GM12878 (cell line): Measurements from ENCODE around the gene FIGNL2. TPM values are rescaled to one million over a fixed set of nuclear protein-coding genes. Genes with fewer than 3 reads are reported as not detected.

ENCODE experiments used
- ATAC-seq: fragments of 200-7000 bp; cut with Tn5 transposase; 3 replicates; pipeline ENCODE4 v1.9.1; 2020; ENCODE audit warnings: mild to moderate bottlenecking, moderate library complexity
- BruUV-seq: library from RNA; stranded (reverse); fragments of 400-500 nt; replicated peaks from 2 replicates; lab custom pipeline; 2021; lab: Mats Ljungman, UMichigan
- CTCF ChIA-PET: fragments of 300-600 bp; sonication (Branson Sonifier 250); formaldehyde crosslinking; extraction: SDS; loops from one replicate; lab custom pipeline; 2021; ENCODE audit warnings: inconsistent platforms; lab: Yijun Ruan, JAX
- POLR2A ChIA-PET: fragments of 350-600 bp; formaldehyde crosslinking; extraction: SDS; loops from one replicate; lab custom pipeline; 2021; ENCODE audit warnings: inconsistent platforms; lab: Charles Lee
- RAD21 ChIA-PET: fragments of 300-600 bp; sonication (Branson Sonifier 250); formaldehyde crosslinking; loops from one replicate; lab custom pipeline; 2023; ENCODE audit warnings: antibody characterized with exemption; ENCODE audit not compliant: unreplicated experiment; lab: Charles Lee
- SMC1A ChIA-PET: fragments of 300-600 bp; sonication (Branson Sonifier 250); formaldehyde crosslinking; loops from one replicate; lab custom pipeline; 2023; ENCODE audit not compliant: unreplicated experiment, uncharacterized antibody; lab: Charles Lee
- DNase-seq: peaks from one replicate; pipeline ENCODE4 v3.0.0-alpha.2; 2011; ENCODE audit warnings: low read depth, low spot score
- FAIRE-seq: peaks from 3 replicates; lab custom pipeline; 2011; peaks lifted over from hg19 to GRCh38; lab: Jason Lieb, UNC
- H2AFZ ChIP-seq: 2 replicates; pipeline ENCODE4 v1.6.0; 2011; ENCODE audit warnings: low read depth, low read length, control low read depth; ENCODE audit not compliant: control insufficient read depth
- H3K27ac ChIP-seq: 2 replicates; pipeline ENCODE4 v1.5.1; 2011; ENCODE audit warnings: control low read depth; ENCODE audit not compliant: control insufficient read depth, insufficient read depth
- H3K27me3 ChIP-seq, 2 experiments: replicated peaks in 1 of 2; 2 replicates each; pipeline versions ENCODE4 v1.6.0 to v1.6.1; 2011; ENCODE audit warnings: low read length in 1 of 2; ENCODE audit not compliant: control insufficient read depth in 2 of 2, insufficient read depth in 2 of 2
- H3K36me3 ChIP-seq, 2 experiments: 2 replicates each; pipeline ENCODE4 v1.5.1; 2011; ENCODE audit warnings: low read length in 1 of 2; ENCODE audit not compliant: control insufficient read depth in 2 of 2, insufficient read depth in 2 of 2
- H3K4me1 ChIP-seq: 2 replicates; pipeline ENCODE4 v1.6.1; 2011; ENCODE audit warnings: mild to moderate bottlenecking, low read length, moderate library complexity, mixed read lengths; ENCODE audit not compliant: control insufficient read depth, insufficient read depth
- H3K4me2 ChIP-seq: 2 replicates; pipeline ENCODE4 v1.6.0; 2011; ENCODE audit warnings: control low read depth; ENCODE audit not compliant: control insufficient read depth, insufficient read depth
- H3K4me3 ChIP-seq: fragments of 200-600 bp; sonication (generic); 2 replicates; pipeline ENCODE4 v1.5.1; 2016
- H3K79me2 ChIP-seq: 2 replicates; pipeline ENCODE4 v1.6.0; 2011; ENCODE audit warnings: low read length; ENCODE audit not compliant: control insufficient read depth, insufficient read depth
- H3K9ac ChIP-seq: 2 replicates; pipeline ENCODE4 v1.8.0; 2011; ENCODE audit warnings: low read length, control low read depth, mixed read lengths; ENCODE audit not compliant: control insufficient read depth, insufficient read depth
- H3K9me3 ChIP-seq: replicated peaks from 3 replicates; pipeline ENCODE4 v1.5.1; 2011; ENCODE audit warnings: mild to moderate bottlenecking, low read length; ENCODE audit not compliant: control insufficient read depth, insufficient read depth
- H4K20me1 ChIP-seq: 2 replicates; pipeline ENCODE4 v1.6.0; 2011; ENCODE audit not compliant: control insufficient read depth, insufficient read depth
- CUX1 ChIP-seq: IDR thresholded peaks from 2 replicates; pipeline ENCODE4 v1.6.1; 2012; ENCODE audit warnings: improper control_type of control experiment, low read depth, low read length; ENCODE audit not compliant: insufficient replicate concordance
- FOXM1 ChIP-seq: IDR thresholded peaks from 2 replicates; pipeline ENCODE4 v1.6.1; 2012; ENCODE audit warnings: low read depth, mild to moderate bottlenecking, inconsistent platforms, low read length, moderate library complexity
- GABPA ChIP-seq: IDR thresholded peaks from 2 replicates; pipeline ENCODE4 v1.6.1; 2014; ENCODE audit warnings: antibody characterized with exemption, low read depth, mild to moderate bottlenecking, inconsistent platforms
- MLLT1 ChIP-seq: fragments of 450-650 bp; IDR thresholded peaks from 2 replicates; pipeline ENCODE4 v1.6.1; 2016; ENCODE audit warnings: mild to moderate bottlenecking
- MXI1 ChIP-seq: fragments of 150-350 bp; IDR thresholded peaks from 2 replicates; pipeline ENCODE4 v1.6.1; 2011; ENCODE audit warnings: low read depth, mild to moderate bottlenecking, inconsistent platforms, low read length, improper control_type of control experiment
- MYB ChIP-seq: fragments of 150-350 bp; IDR thresholded peaks from 2 replicates; pipeline ENCODE4 v1.6.1; 2014; ENCODE audit warnings: mild to moderate bottlenecking, low read depth, low read length, borderline replicate concordance
- MYC ChIP-seq: IDR thresholded peaks from 2 replicates; pipeline ENCODE4 v1.6.1; 2011; ENCODE audit warnings: mild to moderate bottlenecking, low read length, moderate library complexity, inconsistent platforms; ENCODE audit not compliant: insufficient read depth, insufficient replicate concordance, insufficient read length, severe bottlenecking
- POLR2AphosphoS2 ChIP-seq: IDR thresholded peaks from 2 replicates; pipeline ENCODE4 v1.6.1; 2011; ENCODE audit warnings: low read depth, mild to moderate bottlenecking, low read length, improper control_type of control experiment, moderate library complexity
- SUPT20H ChIP-seq: IDR thresholded peaks from 2 replicates; pipeline ENCODE4 v1.6.1; 2011; ENCODE audit warnings: low read depth, mild to moderate bottlenecking, low read length, moderate library complexity, borderline replicate concordance; ENCODE audit not compliant: control insufficient read depth
- TCF3 ChIP-seq: IDR thresholded peaks from 2 replicates; pipeline ENCODE4 v1.6.1; 2012; ENCODE audit warnings: low read depth, mild to moderate bottlenecking, low read length, borderline replicate concordance; ENCODE audit not compliant: insufficient read depth
- ZNF24 ChIP-seq: fragments of 450-650 bp; IDR thresholded peaks from 2 replicates; pipeline ENCODE4 v1.6.1; 2017; ENCODE audit warnings: antibody characterized with exemption, mild to moderate bottlenecking
- WGBS: methylation state at CpG from one replicate; pipeline ENCODE4 v1.1.6; 2016; ENCODE audit warnings: low lambda C conversion rate; ENCODE audit not compliant: insufficient replicate concordance, insufficient coverage; ENCODE audit errors: missing lambda C conversion rate; 5-methylcytosine and 5-hydroxymethylcytosine counted together
- in situ Hi-C: fragments of 300-500 bp; cut with MboI; formaldehyde crosslinking; loops from 9 replicates; pipeline ENCODE4 v1.14.3; 2018; ENCODE audit warnings: mixed read lengths
- intact Hi-C: fragments of 100-400 bp; cut with micrococcal nuclease; formaldehyde crosslinking; loops from one replicate; pipeline ENCODE4 v1.14.2; 2022; ENCODE audit not compliant: unreplicated experiment
- polyA plus RNA-seq, 11 experiments: library from polyadenylated mRNA; depleted of rRNA in 4 of 11; unstranded in 6 of 11; stranded (reverse) in 5 of 11; fragments of >200 nt; fragmentation: Nextera tagmentation in 4 of 11; fragmentation: Illumina TruSeq in 1 of 11; extraction: Ambion mirVana in 4 of 11; extraction: Trizol in 1 of 11; gene quantifications; 1 replicate in 1 of 11; 2 replicates in 10 of 11; pipeline versions ENCODE4 v1.2.1 to v1.2.3, GENCODE V29; 2011 to 2016; ENCODE audit warnings: inconsistent platforms in 2 of 11, missing spikeins in 2 of 11, low read depth in 1 of 11
- total RNA-seq, 4 experiments: library from RNA; depleted of rRNA in 3 of 4; stranded (reverse); fragments of >200 nt in 3 of 4; fragmentation: Illumina TruSeq in 1 of 4; extraction: Trizol in 1 of 4; gene quantifications; 2 replicates each; pipeline versions ENCODE4 v1.2.1 to v1.2.3, GENCODE V29; 2013 to 2021

The FIGNL2 gene
- total and polyA plus RNA-seq, 10 of the 15 experiments (the other 5 are each of a cell fraction or from before 2014, with no cell fraction given) = not detected

- Histone ChIP-seq H3K4me3 (no peak overlapping the region), H3K79me2 (no peaks in the 10 kb centered on the region), H3K4me2 (no peak overlapping the region), H3K9ac (no peak overlapping the region), H4K20me1 (no peaks in the 10 kb centered on the region), H2AFZ (no peak overlapping the region), H3K4me1 (no peaks in the 10 kb centered on the region), H3K36me3 (no peaks in the 10 kb centered on the region), H3K27ac (no peak overlapping the region), H3K9me3 (no peaks in the 10 kb centered on the region), H3K27me3 (no peaks in the 10 kb centered on the region)
- WGBS = 50% methylated on average over 6 of the region's 6 CpGs
- TF ChIP-seq TCF3 = no peak
- TF ChIP-seq FOXM1 = no peak
- no peak for TF ChIP-seq MYC
- TF ChIP-seq MYB = no peak
- TF ChIP-seq MXI1 = no peak
- TF ChIP-seq MLLT1 = no peak
- ChIA-PET SMC1A (no interaction called here), POLR2A (no interaction called here), CTCF (no interaction called here), RAD21 (no interaction called here)
- BruUV-seq = no TSS peak
- intact Hi-C loops (no loop called here), in situ Hi-C loops (no loop called here)
- no peak for FAIRE-seq
- ATAC-seq = no peak
- no peak for DNase-seq
These were observed 51.2 kb downstream of the FIGNL2 start for GRCh38 chr12:51797301-51797700.

- in situ Hi-C loops = no loop called here
- FAIRE-seq (no peak), ATAC-seq (no peak), DNase-seq (no peak)
- H3K79me2 ChIP-seq = no peaks in the 10 kb centered on the region
- no peak for TF ChIP-seq SUPT20H
- TF ChIP-seq ZNF24 = no peak
- TF ChIP-seq POLR2AphosphoS2 = no peak
- TF ChIP-seq CUX1 = no peak
- TF ChIP-seq GABPA = no peak
- H3K9ac ChIP-seq = no peak overlapping the region
- intact Hi-C loops = no loop called here
- H3K9me3 ChIP-seq = no peaks in the 10 kb centered on the region
- H3K4me1 ChIP-seq = no peaks in the 10 kb centered on the region
- no TSS peak for BruUV-seq
- H2AFZ ChIP-seq = no peak overlapping the region
- H4K20me1 ChIP-seq = no peaks in the 10 kb centered on the region
- ChIA-PET SMC1A (no interaction called here), CTCF (no interaction called here), RAD21 (no interaction called here), POLR2A (no interaction called here)
- H3K4me3 ChIP-seq = no peak overlapping the region
- no peak overlapping the region for H3K27ac ChIP-seq
- H3K27me3 ChIP-seq = 0 out of 4 replicates have a peak, but pooled peaks cover 0 to 1% of the 10 kb centered on the region in 2 experiments
- 28% methylated on average over 1 of the region's 1 CpG for WGBS
- no peaks in the 10 kb centered on the region for H3K36me3 ChIP-seq
- H3K4me2 ChIP-seq = no peak overlapping the region
These were observed 55.3 kb downstream of the FIGNL2 start for GRCh38 chr12:51793201-51793600.
